Right lobe of liver (tissue), 4 donors: Measurements from ENCODE around the gene BEND3.

Experiments used
- POLR2A ChIP-seq: fragments of 450-650 bp; IDR thresholded peaks from one replicate; pipeline ENCODE4 v1.6.1; 2017; ENCODE audit warnings: antibody characterized with exemption, mild to moderate bottlenecking
- TF ChIP-seq, protein P1 (sequence below), 4 donors: fragments of 200-600 bp in 3 of 4; fragments of 450-650 bp in 1 of 4; IDR thresholded peaks; one replicate each; pipeline versions ENCODE4 v1.5.1 to v1.8.0; 2016 to 2022; ENCODE audit warnings: antibody characterized with exemption in 4 of 4, mild to moderate bottlenecking in 2 of 4
- donor health status: DM: no; HTN: no; CAD: no.
- donor health status: DM: no; HTN: no; CAD: no.
- donor health status: DM: no; HTN: yes; CAD: no.

GRCh38 chr6:107083047-107083768, 32.1 kb downstream of the BEND3 start:
- TF ChIP-seq, protein P1, sequence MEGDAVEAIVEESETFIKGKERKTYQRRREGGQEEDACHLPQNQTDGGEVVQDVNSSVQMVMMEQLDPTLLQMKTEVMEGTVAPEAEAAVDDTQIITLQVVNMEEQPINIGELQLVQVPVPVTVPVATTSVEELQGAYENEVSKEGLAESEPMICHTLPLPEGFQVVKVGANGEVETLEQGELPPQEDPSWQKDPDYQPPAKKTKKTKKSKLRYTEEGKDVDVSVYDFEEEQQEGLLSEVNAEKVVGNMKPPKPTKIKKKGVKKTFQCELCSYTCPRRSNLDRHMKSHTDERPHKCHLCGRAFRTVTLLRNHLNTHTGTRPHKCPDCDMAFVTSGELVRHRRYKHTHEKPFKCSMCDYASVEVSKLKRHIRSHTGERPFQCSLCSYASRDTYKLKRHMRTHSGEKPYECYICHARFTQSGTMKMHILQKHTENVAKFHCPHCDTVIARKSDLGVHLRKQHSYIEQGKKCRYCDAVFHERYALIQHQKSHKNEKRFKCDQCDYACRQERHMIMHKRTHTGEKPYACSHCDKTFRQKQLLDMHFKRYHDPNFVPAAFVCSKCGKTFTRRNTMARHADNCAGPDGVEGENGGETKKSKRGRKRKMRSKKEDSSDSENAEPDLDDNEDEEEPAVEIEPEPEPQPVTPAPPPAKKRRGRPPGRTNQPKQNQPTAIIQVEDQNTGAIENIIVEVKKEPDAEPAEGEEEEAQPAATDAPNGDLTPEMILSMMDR (IDR thresholded peaks at IDR 0.05): no peak
- no peak for TF ChIP-seq POLR2A
